NCI-H1105 (cell line): ENCODE results near the gene FBXL2.
A peak's percentile ranks its signal among the peaks of the same experiment; 100 is the strongest.

Experiments
- DNase-seq: peaks from one replicate; lab custom pipeline; 2025; lab: John Stamatoyannopoulos, UW

The FBXL2 gene, protein sequence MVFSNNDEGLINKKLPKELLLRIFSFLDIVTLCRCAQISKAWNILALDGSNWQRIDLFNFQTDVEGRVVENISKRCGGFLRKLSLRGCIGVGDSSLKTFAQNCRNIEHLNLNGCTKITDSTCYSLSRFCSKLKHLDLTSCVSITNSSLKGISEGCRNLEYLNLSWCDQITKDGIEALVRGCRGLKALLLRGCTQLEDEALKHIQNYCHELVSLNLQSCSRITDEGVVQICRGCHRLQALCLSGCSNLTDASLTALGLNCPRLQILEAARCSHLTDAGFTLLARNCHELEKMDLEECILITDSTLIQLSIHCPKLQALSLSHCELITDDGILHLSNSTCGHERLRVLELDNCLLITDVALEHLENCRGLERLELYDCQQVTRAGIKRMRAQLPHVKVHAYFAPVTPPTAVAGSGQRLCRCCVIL

DNA sequence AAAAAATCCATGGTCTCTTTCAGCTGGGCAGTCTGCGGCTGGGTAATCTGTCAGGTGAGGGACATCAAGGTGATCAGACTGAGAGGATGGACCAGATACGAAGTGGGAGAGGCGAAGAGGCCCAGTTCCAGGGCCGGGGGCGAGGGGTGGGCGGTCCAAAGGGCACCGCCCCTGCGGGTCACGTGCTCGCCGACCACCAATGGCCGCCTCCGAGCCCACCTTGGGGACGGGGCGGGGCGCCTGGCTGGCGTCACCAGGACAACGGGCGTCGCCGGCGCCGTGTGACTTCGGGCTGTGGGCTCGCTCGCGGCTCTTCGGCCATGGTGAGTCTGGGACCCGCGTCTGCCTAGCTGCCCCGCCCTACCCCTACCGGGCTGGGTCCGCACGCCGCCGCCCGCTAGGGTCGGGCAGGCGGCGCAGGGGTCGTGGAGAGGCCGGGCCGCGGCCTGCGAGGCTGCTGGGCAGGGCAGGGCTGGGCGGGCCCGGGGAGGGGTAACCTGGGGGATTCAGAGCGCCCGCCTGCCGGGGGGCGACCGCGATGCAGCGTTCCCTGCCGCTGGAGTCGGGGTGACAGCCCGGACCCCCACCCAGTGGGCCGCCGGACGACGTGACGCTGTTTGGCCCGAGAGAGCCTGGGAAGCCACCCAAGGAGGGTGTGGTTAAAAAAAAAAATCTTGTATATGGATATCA, at the start of gene FBXL2:
Gene FBXL2 (plus strand): TSS at position 250 of the 690 bp plus-strand sequence. CDS start 71 bp downstream, at position 321.
- peak; percentile 82 for DNase-seq

- DNase-seq: no peak
Measured at GRCh38 chr3:33229066-33229465, 48.2 kb upstream of the FBXL2 start.

- no peak for DNase-seq
Measured at GRCh38 chr3:33229947-33230346, 47.3 kb upstream of the FBXL2 start.

DNA sequence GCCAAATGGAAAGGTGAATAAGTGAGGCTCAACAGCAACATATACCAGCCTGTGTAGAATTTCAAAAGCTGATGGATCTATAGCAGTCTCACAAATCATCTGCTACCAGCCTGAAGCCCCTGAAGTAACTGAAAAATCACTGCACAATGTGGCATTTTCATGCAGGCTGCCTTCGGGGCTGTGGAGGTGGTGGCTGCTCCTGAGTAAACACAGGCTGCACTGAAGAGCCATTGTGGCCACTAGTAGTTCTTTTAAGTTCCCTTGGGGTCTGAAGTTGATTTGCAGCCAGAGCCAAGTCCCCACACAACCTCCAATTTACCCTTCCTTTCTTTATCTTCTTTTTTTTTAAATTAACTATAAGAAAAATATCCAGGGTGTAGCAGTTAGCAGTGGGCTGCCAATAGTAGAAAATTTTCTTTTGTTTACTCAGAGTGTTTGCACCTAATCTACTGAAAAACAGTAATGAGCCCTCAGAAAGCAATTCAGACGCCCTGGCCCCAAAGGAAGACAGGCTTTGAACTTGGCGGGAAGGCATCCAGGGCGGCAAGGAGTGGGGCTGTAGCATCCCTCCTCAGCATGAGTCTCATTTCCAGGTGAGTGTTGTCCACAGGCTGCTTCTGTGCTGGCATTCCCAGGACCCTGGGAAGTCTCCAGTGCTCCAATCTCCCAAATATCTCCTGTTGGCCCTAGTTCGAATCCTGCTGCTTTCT, 45.3 kb upstream of the FBXL2 start:
- no peak for DNase-seq

- DNase-seq: no peak
Measured at GRCh38 chr3:33233884-33234283, 43.4 kb upstream of the FBXL2 start.

DNA sequence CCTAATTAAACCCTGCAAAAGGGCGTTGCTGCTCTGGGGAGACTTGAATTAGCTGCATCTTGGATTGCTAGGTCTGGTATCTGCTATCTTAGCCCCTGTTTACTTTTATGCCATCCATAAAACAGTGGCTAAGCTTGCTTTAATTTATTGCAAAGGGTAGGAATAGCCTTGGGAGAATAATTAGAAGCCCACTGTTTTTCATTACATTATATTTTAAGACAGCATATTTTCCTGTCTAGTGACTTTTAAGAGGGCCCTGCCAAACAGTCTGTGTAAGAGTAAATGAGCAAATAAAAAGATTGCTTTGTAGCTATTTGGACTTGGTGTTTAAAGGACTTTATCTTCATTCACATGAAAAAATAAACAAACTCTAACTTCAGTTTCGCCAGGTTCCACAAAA, 41.2 kb upstream of the FBXL2 start:
- DNase-seq: no peak

GRCh38 chr3:33237439-33237838, 39.8 kb upstream of the FBXL2 start:
- DNase-seq: no peak

GRCh38 chr3:33238923-33239322, 38.3 kb upstream of the FBXL2 start:
- DNase-seq: no peak

DNA sequence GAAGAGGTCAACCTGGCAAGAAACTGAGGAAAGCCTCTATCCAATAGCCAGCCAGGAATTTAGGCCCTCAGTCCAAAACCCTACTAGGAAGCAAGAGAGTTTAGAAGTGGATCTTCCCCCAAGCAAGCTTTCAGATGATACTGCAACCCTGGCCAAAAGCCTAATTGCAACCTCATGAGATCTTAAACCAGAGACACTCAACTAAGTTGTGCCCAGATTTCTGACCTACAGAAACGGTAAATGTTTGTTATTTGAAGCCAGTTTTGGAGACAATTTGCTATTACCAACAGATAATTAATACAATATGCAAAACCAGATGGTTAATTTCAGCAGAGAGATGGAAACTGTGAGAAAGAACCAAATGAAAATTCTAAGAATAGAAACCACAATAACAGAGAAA, 37.0 kb upstream of the FBXL2 start:
- no peak for DNase-seq

GRCh38 chr3:33246786-33247185, 30.5 kb upstream of the FBXL2 start:
- no peak for DNase-seq

- no peak for DNase-seq
Measured at GRCh38 chr3:33250712-33251111, 26.5 kb upstream of the FBXL2 start.

GRCh38 chr3:33256249-33256648, 21.0 kb upstream of the FBXL2 start:
- DNase-seq: no peak

- no peak for DNase-seq
Measured at GRCh38 chr3:33260104-33260503, 17.1 kb upstream of the FBXL2 start.

GRCh38 chr3:33269385-33269784, 7.9 kb upstream of the FBXL2 start:
- DNase-seq: no peak

GRCh38 chr3:33271324-33271723, 5.9 kb upstream of the FBXL2 start:
- no peak for DNase-seq

DNA sequence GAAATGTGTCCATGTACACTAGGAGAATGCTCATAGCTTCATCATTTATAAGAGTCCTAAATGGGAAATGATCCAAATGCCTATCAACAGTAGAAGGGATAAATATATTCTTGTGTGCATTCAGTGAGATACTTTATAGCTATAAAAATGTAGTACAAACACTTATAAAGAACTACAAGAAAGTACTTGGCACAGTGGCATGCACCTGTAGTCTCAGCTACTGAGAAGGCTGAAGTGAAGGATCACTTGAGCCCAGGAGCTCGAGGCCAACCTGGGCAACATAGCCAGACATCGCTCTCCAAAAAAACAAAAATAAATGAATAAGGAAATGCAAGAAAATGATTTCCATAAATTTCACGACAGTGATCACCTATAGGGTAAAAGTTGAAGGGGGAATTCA, 3.6 kb upstream of the FBXL2 start:
- no peak for DNase-seq

DNA sequence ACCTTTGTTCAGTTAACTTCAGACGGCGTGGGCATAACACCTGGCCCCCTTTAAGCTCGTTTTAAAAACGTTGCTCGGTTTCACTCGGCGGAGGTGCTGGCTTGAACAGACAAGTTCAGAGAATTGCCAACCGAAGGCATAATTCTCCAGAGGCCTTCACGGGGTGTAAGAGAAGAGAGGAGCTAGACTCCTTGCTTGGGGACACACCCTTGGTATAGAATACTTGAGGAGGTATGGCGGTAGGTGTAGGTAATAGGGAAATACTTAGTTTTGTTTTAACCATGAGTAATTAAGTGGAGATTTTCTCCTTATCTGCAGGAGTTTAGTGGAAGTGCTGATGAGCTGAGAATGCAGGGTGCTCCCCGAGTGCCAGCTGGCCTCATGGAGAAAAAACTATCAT, 921 bp downstream of the FBXL2 start:
- DNase-seq: peak; percentile 19

DNA sequence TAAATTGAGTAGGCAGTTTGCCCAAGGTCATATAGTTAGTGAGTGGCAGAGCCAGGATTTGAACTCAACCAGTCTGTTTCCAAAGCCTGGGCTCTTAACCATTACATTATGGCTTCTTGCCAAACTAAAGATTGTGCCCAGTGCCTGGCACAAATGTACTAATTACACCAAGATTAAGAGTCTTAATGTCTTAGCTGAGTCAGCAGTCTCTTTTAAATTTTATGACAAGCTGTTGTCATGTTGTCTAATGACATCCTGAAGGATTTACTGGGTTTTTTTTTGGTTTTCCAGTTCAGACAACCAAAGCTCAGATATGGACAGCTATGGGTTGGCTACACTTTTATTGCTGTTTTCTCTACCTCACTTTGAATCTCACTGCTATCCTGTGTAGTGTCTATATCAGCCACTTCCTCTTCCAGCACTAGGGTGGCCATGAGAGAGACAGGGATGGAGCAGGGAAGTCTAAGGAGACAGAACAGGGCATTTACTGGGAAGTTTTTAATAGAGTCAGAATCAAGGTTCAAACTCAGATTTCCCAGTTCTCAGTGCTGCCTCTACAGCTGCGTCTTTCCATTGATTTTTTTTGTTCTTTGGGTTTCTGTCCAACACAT, 10.5 kb downstream of the FBXL2 start:
- no peak for DNase-seq

GRCh38 chr3:33299395-33300081, 22.3 kb downstream of the FBXL2 start:
- no peak for DNase-seq

GRCh38 chr3:33312361-33312760, 35.1 kb downstream of the FBXL2 start:
- DNase-seq: no peak

GRCh38 chr3:33313331-33313730, 36.1 kb downstream of the FBXL2 start:
- DNase-seq: no peak

DNA sequence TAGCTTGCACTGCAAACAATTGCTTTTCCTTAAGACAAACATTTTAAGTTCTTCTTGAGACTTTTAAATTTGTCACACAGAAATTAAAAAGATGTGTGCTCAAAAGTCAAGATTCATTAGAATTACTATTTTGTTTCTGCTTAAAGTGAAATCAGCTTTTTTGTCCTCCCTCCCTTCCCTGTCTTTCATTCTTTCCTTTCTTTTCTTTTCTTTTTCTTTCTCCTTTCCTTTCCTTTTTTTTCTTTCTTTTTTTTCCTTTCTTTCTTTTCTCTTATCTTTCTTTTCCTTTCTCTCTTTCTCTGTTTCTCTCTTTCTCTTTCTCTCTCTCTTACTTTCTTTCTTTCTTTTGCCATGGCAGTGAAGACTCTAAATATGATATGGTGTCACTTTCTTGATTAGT, 37.8 kb downstream of the FBXL2 start:
- no peak for DNase-seq
